Mononuclear cell (primary cell): ENCODE results near the gene NCR2. TPM values are rescaled to one million over a fixed set of nuclear protein-coding genes. Genes with fewer than 3 reads are reported as not detected.

ENCODE experiments used
- H3K27me3 ChIP-seq: 2 replicates; pipeline ENCODE4 v1.6.0; 2011; ENCODE audit warnings: low read length, control low read depth; ENCODE audit not compliant: insufficient read depth
- H3K4me1 ChIP-seq: 2 replicates; pipeline ENCODE4 v1.5.1; 2011; ENCODE audit warnings: mild to moderate bottlenecking, low read length, control low read depth; ENCODE audit not compliant: insufficient read depth
- H3K4me3 ChIP-seq: 2 replicates; pipeline ENCODE4 v1.5.1; 2011; ENCODE audit warnings: mild to moderate bottlenecking, low read length, moderate library complexity
- H3K9me3 ChIP-seq: 2 replicates; pipeline ENCODE4 v1.5.1; 2011; ENCODE audit warnings: low read depth, mild to moderate bottlenecking, control low read depth, low read length
- total RNA-seq: library from RNA; depleted of rRNA; stranded (reverse); fragments of >200 nt; gene quantifications from one replicate; pipeline ENCODE4 v1.2.3, GENCODE V29; 2012

Gene NCR2
- total RNA-seq, 1 donor: not detected

DNA sequence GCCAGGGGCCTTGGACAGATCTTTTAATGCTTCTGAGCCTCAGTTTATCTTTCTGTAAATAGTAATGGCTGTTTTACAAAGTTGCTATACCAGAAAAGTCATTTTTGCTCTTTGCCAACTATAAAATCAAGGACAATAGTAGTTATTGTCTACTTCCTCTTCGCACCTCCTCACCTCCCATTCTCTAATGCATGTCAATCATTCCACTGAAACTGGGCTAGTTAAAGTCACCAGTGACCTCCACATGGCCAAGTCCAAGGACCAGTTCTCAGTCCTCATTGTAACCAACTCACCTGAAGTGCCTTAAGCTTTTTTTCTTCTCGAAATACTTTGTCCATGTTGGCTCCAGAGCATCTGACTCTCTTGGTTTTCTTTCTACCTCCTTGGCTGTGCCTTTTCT, 51.2 kb downstream of the NCR2 start:
- H3K4me3 ChIP-seq: no peak overlapping the region
- H3K27me3 ChIP-seq: peaks cover 25% of the 10 kb centered on the region

DNA sequence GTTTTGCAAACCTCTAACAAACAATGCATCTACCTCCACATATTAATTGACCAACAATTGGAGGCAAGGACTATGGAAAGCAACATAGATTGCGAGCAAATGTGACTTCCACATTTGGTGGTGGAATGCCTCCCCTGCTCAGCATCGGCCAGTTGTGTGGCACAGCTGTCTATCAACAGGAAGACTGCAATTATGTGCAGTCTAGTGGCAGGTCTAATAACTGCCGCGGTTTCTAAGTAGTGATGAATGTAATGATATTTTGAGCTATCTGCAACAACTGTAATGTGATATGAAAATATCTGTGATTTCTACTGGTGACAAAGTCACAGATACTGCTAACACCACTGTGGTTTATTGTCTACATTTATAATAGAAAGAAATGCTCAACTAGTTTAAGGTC, 56.8 kb downstream of the NCR2 start:
- Histone ChIP-seq H3K27me3 (peaks cover 41% of the 10 kb centered on the region), H3K4me3 (no peak overlapping the region), H3K9me3 (peaks cover 21% of the 10 kb centered on the region), H3K4me1 (no peaks in the 10 kb centered on the region)

More for the DNA sequence above, 51.2 kb downstream of the NCR2 start:
- Histone ChIP-seq H3K9me3 (no peaks in the 10 kb centered on the region), H3K4me1 (no peaks in the 10 kb centered on the region)

DNA sequence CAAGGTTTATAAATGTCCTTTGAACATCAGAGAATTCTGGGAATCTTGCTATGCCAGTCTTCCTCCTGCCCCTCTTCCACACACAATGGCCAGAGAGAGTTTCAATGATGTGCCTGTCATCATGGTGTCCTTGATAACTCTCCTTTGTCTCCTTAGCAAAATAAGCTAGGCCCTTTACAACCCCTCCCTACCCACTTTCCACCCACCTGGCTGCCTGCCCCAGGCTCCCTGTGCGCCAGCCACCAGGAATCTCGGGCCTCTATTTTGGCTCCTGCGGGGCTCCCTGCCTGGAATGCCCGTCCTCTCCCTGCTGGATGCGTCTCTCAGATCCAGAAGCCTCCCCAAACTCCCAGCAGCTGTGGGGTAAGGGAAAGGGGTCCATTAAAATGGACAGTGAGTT, 60.9 kb downstream of the NCR2 start:
- H3K4me3 ChIP-seq: no peak overlapping the region
- peaks cover 21% of the 10 kb centered on the region for H3K9me3 ChIP-seq
- no peaks in the 10 kb centered on the region for H3K4me1 ChIP-seq
- H3K27me3 ChIP-seq: peaks cover 43% of the 10 kb centered on the region

DNA sequence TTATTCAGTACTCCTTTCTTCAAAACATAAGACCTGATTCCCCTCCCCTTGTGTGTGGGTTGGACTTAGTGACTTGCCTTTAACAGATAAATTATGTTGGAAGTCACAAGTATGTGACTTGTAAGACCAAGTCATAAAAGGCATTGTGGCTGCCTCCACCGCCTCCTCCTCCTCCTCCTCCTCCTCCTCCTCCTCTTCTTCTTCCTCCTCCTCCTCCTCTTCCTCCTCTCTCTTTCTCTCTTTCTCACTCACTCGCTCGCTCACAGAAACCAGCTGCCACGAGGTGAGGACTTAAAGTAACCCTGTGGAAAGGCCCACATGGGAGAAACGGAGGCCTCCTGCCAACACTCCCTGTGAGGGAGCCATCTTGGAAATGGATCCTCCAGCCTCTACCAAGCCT, 64.0 kb downstream of the NCR2 start:
- Histone ChIP-seq H3K27me3 (peaks cover 31% of the 10 kb centered on the region), H3K9me3 (peaks cover 9% of the 10 kb centered on the region), H3K4me3 (no peak overlapping the region), H3K4me1 (no peaks in the 10 kb centered on the region)

Other genes with a start within 250 kb of the NCR2 start
- 41.7 TPM for gene TREML1, start 181.3 kb upstream of the NCR2 start, total RNA-seq
- gene TREM2, start 172.5 kb upstream of the NCR2 start, total RNA-seq: not detected
- 1.2 TPM for gene TREML2, start 134.5 kb upstream of the NCR2 start, total RNA-seq
- not detected for gene TREML4, start 107.3 kb upstream of the NCR2 start, total RNA-seq
- gene TREM1, start 48.9 kb upstream of the NCR2 start, total RNA-seq: 103 TPM
- gene FOXP4, start 210.8 kb downstream of the NCR2 start, total RNA-seq: 3.5 TPM